ENCODE data around the gene TMC7.

The TMC7 gene

GRCh38 chr16:18958621-18959029, 25.1 kb upstream of the TMC7 start:
- H3K4me3 ChIP-seq (ENCODE audit: control insufficient read depth, low read depth, low read length), result no peak overlapping the region
- TF ChIP-seq CTCF (IDR thresholded peaks at IDR 0.05; ENCODE audit: control insufficient read depth, insufficient read depth, low read depth, low read length, missing control alignments), result no peak
- no peak for DNase-seq (ENCODE audit: low read depth)

GRCh38 chr16:18959031-18959505, 24.7 kb upstream of the TMC7 start:
- no peak for TF ChIP-seq CTCF (IDR thresholded peaks at IDR 0.05; ENCODE audit: control insufficient read depth, insufficient read depth, low read depth, low read length, missing control alignments)
- no peak overlapping the region for H3K4me3 ChIP-seq (ENCODE audit: control insufficient read depth, low read depth, low read length)
- DNase-seq (ENCODE audit: low read depth), result no peak

- no peak for TF ChIP-seq CTCF (IDR thresholded peaks at IDR 0.05; ENCODE audit: control insufficient read depth, insufficient read depth, low read depth, low read length, missing control alignments)
- no peak for DNase-seq (ENCODE audit: low read depth)
- H3K4me3 ChIP-seq (ENCODE audit: control insufficient read depth, low read depth, low read length), result no peak overlapping the region
Observed at GRCh38 chr16:18965555-18965954, 18.2 kb upstream of the TMC7 start.

GRCh38 chr16:18966791-18967190, 16.9 kb upstream of the TMC7 start:
- no peak overlapping the region for H3K4me3 ChIP-seq (ENCODE audit: control insufficient read depth, low read depth, low read length)
- TF ChIP-seq CTCF (IDR thresholded peaks at IDR 0.05; ENCODE audit: control insufficient read depth, insufficient read depth, low read depth, low read length, missing control alignments), result no peak
- no peak for DNase-seq (ENCODE audit: low read depth)

- TF ChIP-seq CTCF (IDR thresholded peaks at IDR 0.05; ENCODE audit: control insufficient read depth, insufficient read depth, low read depth, low read length, missing control alignments), result peak; percentile 90
- DNase-seq (ENCODE audit: low read depth), result peak; percentile 18
- peak overlapping the region; percentile 31 for H3K4me3 ChIP-seq (ENCODE audit: control insufficient read depth, low read depth, low read length)
Observed at GRCh38 chr16:18969050-18969854, 14.5 kb upstream of the TMC7 start.

- no peak for TF ChIP-seq CTCF (IDR thresholded peaks at IDR 0.05; ENCODE audit: control insufficient read depth, insufficient read depth, low read depth, low read length, missing control alignments)
- DNase-seq (ENCODE audit: low read depth), result no peak
- H3K4me3 ChIP-seq (ENCODE audit: control insufficient read depth, low read depth, low read length), result no peak overlapping the region
Observed at GRCh38 chr16:18969855-18970240, 13.9 kb upstream of the TMC7 start.

All from AG09309 (cell line).